Uterus (tissue), 2 donors: ENCODE data around the gene JOSD1.

Experiments
- CTCF ChIP-seq, 4 experiments: fragments of 200-600 bp in 2 of 4; fragments of 450-650 bp in 2 of 4; sonication (generic) in 2 of 4; IDR thresholded peaks; one replicate each; pipeline ENCODE4 v1.5.1; 2016 to 2019; ENCODE audit warnings: antibody characterized with exemption in 4 of 4, mild to moderate bottlenecking in 2 of 4, moderate library complexity in 1 of 4
- POLR2A ChIP-seq, 2 donors: fragments of 450-650 bp; IDR thresholded peaks; one replicate each; pipeline ENCODE4 v1.6.1; 2016; ENCODE audit warnings: antibody characterized with exemption in 2 of 2, mild to moderate bottlenecking in 1 of 2, moderate library complexity in 1 of 2

GRCh38 chr22:38728871-38729796, 28.4 kb upstream of the JOSD1 start:
- TF ChIP-seq CTCF (IDR thresholded peaks at IDR 0.05) (no peak), POLR2A (IDR thresholded peaks at IDR 0.05) (no peak)
